SK-N-SH (cell line): ENCODE data around the gene MEIS1.

Source experiments
- ELF1 ChIP-seq: IDR thresholded peaks from 2 replicates; pipeline ENCODE4 v1.4.0; 2012
- EZH2phosphoT487 ChIP-seq: fragments of 200-600 bp; sonication (generic); IDR thresholded peaks from 2 replicates; pipeline ENCODE4 v1.6.1; 2017; ENCODE audit warnings: low read depth, mixed run types, mild to moderate bottlenecking, antibody characterized with exemption, moderate library complexity, borderline replicate concordance
- FOXM1 ChIP-seq: IDR thresholded peaks from 2 replicates; pipeline ENCODE4 v1.4.0; 2012; ENCODE audit warnings: low read depth, mild to moderate bottlenecking
- GABPA ChIP-seq: IDR thresholded peaks from 2 replicates; pipeline ENCODE4 v1.4.0; 2012; ENCODE audit warnings: low read depth, mild to moderate bottlenecking
- NRF1 ChIP-seq: IDR thresholded peaks from 2 replicates; pipeline ENCODE4 v1.6.1; 2012; ENCODE audit warnings: low read depth, mild to moderate bottlenecking, low read length
- TCF12 ChIP-seq: IDR thresholded peaks from 2 replicates; pipeline ENCODE4 v1.4.0; 2012
- TF ChIP-seq, protein P1 (sequence below): fragments of 200-600 bp; sonication (generic); IDR thresholded peaks from 2 replicates; pipeline ENCODE4 v1.6.1; 2017; ENCODE audit warnings: antibody characterized with exemption, mild to moderate bottlenecking, moderate library complexity

DNA sequence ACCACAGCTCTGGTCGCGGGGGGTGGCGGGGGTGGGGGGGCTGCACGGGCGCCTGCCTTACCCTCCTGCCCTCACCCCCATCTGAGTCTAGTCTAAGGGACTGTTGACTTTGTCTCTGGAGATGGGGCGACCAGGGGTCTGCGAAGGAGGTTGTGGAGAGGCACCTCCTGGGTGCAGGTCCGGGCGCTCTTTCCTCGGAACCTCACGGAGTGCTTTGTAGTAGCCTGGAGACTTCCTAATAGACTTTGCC is 141.3 kb downstream of the MEIS1 start:
- TF ChIP-seq EZH2phosphoT487, result no peak
- TF ChIP-seq, protein P1, sequence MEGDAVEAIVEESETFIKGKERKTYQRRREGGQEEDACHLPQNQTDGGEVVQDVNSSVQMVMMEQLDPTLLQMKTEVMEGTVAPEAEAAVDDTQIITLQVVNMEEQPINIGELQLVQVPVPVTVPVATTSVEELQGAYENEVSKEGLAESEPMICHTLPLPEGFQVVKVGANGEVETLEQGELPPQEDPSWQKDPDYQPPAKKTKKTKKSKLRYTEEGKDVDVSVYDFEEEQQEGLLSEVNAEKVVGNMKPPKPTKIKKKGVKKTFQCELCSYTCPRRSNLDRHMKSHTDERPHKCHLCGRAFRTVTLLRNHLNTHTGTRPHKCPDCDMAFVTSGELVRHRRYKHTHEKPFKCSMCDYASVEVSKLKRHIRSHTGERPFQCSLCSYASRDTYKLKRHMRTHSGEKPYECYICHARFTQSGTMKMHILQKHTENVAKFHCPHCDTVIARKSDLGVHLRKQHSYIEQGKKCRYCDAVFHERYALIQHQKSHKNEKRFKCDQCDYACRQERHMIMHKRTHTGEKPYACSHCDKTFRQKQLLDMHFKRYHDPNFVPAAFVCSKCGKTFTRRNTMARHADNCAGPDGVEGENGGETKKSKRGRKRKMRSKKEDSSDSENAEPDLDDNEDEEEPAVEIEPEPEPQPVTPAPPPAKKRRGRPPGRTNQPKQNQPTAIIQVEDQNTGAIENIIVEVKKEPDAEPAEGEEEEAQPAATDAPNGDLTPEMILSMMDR, result no peak
- no peak for TF ChIP-seq GABPA
- TF ChIP-seq ELF1, result no peak
- TF ChIP-seq FOXM1, result no peak
- TF ChIP-seq TCF12, result no peak
- no peak for TF ChIP-seq NRF1
